ENCODE data around the gene NIT1. TPM values are rescaled to one million over a fixed set of nuclear protein-coding genes. Genes with fewer than 3 reads are reported as not detected.
A peak's percentile ranks its signal among the peaks of the same experiment; 100 is the strongest.

The NIT1 gene
- total RNA-seq, 1 experiment from 2014 or later = 65.9 TPM

GRCh38 chr1:161079436-161080110 lies 38.3 kb upstream of the NIT1 start:
- ATAC-seq = no peak
- TF ChIP-seq CTCF (IDR thresholded peaks at IDR 0.05 in 2 of 3, conservative IDR thresholded peaks at IDR 0.05 in 1 of 3; ENCODE audit: borderline replicate concordance in 1 of 3, insufficient read depth in 1 of 3, low read depth in 2 of 3, low read length in 2 of 3) (0 out of 6 replicates have a peak, but pooled peaks of 1 of the 3 experiments have one; percentile 17), RAD21 (IDR thresholded peaks at IDR 0.05; ENCODE audit: low read depth) (no peak)
- Histone ChIP-seq H3K27me3 (ENCODE audit: insufficient read depth, low read length) (no peaks in the 10 kb centered on the region), H3K9ac (ENCODE audit: low read length) (no peak overlapping the region), H2AFZ (ENCODE audit: low read depth, low read length, poor library complexity, severe bottlenecking) (no peak overlapping the region), H3K9me3 (ENCODE audit: control insufficient read depth in 1 of 2, insufficient read depth in 1 of 2, low read depth in 1 of 2, low read length in 2 of 2) (no peaks in the 10 kb centered on the region), H3K27ac (ENCODE audit: low read depth, low read length) (no peak overlapping the region), H3K36me3 (ENCODE audit: control insufficient read depth in 1 of 2, insufficient read depth in 2 of 2, low read length in 2 of 2) (no peaks in the 10 kb centered on the region), H4K20me1 (ENCODE audit: insufficient read depth) (no peaks in the 10 kb centered on the region), H3K9me2 (ENCODE audit: insufficient read depth) (no peaks in the 10 kb centered on the region), H3K4me1 (ENCODE audit: control insufficient read depth in 1 of 2, insufficient read depth in 2 of 2, low read length in 2 of 2) (peaks cover 25 to 62% of the 10 kb centered on the region in 2 experiments), H3K79me2 (ENCODE audit: insufficient read depth, low read length) (no peaks in the 10 kb centered on the region), H3K4me2 (ENCODE audit: low read length) (no peak overlapping the region), H3K4me3 (replicated peaks in 1 of 2; ENCODE audit: low read depth in 1 of 2, low read length in 2 of 2) (no peak overlapping the region)
- ChIA-PET POLR2A (no interaction called here), CTCF (no interaction called here), RAD21 (ENCODE audit: low non-redundant PET in 1 of 2, low total read pairs in 2 of 2, uncharacterized antibody in 2 of 2, unreplicated experiment in 2 of 2) (no interaction called here)
- no TSS peak for BruUV-seq (replicated peaks)
- no peak for DNase-seq (ENCODE audit: low read depth, low spot score)
- intact Hi-C loops (cut with micrococcal nuclease) = no loop called here

GRCh38 chr1:161080441-161081405 lies 37.2 kb upstream of the NIT1 start:
- Histone ChIP-seq H3K9ac (ENCODE audit: low read length) (no peak overlapping the region), H3K9me2 (ENCODE audit: insufficient read depth) (no peaks in the 10 kb centered on the region), H3K27me3 (ENCODE audit: insufficient read depth, low read length) (no peaks in the 10 kb centered on the region), H3K36me3 (ENCODE audit: control insufficient read depth in 1 of 2, insufficient read depth in 2 of 2, low read length in 2 of 2) (no peaks in the 10 kb centered on the region), H4K20me1 (ENCODE audit: insufficient read depth) (no peaks in the 10 kb centered on the region), H3K79me2 (ENCODE audit: insufficient read depth, low read length) (no peaks in the 10 kb centered on the region), H3K9me3 (ENCODE audit: control insufficient read depth in 1 of 2, insufficient read depth in 1 of 2, low read depth in 1 of 2, low read length in 2 of 2) (no peaks in the 10 kb centered on the region), H3K4me1 (ENCODE audit: control insufficient read depth in 1 of 2, insufficient read depth in 2 of 2, low read length in 2 of 2) (peaks cover 34 to 68% of the 10 kb centered on the region in 2 experiments), H3K4me3 (replicated peaks in 1 of 2; ENCODE audit: low read depth in 1 of 2, low read length in 2 of 2) (no peak overlapping the region), H2AFZ (ENCODE audit: low read depth, low read length, poor library complexity, severe bottlenecking) (no peak overlapping the region), H3K27ac (ENCODE audit: low read depth, low read length) (no peak overlapping the region), H3K4me2 (ENCODE audit: low read length) (peak overlapping the region; percentile 73)
- RAD21 ChIA-PET (ENCODE audit: low non-redundant PET in 1 of 2, low total read pairs in 2 of 2, uncharacterized antibody in 2 of 2, unreplicated experiment in 2 of 2) = no interaction called here
- no peak for ATAC-seq
- 0 out of 2 replicates have a peak, but pooled peaks have one; percentile 13 for TF ChIP-seq ZFX (IDR thresholded peaks at IDR 0.05)
- TF ChIP-seq SRF (IDR thresholded peaks at IDR 0.05; ENCODE audit: low read depth) = no peak
- CTCF ChIA-PET = no interaction called here
- POLR2A ChIA-PET = interaction anchor here (1.2 kb wide), 1 partner anchor 31 kb away, joined by 3 read pairs; no protein-coding TSS in a partner anchor
- DNase-seq (ENCODE audit: low read depth, low spot score) = no peak
- intact Hi-C loops (cut with micrococcal nuclease) = no loop called here
- no TSS peak for BruUV-seq (replicated peaks)

Data from HCT116 (cell line).